ENCODE data around the gene GNPDA1.

GNPDA1 gene

GRCh38 chr5:142032747-142033631, 20.2 kb upstream of the GNPDA1 start:
- TF ChIP-seq, protein P1, sequence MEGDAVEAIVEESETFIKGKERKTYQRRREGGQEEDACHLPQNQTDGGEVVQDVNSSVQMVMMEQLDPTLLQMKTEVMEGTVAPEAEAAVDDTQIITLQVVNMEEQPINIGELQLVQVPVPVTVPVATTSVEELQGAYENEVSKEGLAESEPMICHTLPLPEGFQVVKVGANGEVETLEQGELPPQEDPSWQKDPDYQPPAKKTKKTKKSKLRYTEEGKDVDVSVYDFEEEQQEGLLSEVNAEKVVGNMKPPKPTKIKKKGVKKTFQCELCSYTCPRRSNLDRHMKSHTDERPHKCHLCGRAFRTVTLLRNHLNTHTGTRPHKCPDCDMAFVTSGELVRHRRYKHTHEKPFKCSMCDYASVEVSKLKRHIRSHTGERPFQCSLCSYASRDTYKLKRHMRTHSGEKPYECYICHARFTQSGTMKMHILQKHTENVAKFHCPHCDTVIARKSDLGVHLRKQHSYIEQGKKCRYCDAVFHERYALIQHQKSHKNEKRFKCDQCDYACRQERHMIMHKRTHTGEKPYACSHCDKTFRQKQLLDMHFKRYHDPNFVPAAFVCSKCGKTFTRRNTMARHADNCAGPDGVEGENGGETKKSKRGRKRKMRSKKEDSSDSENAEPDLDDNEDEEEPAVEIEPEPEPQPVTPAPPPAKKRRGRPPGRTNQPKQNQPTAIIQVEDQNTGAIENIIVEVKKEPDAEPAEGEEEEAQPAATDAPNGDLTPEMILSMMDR (IDR thresholded peaks at IDR 0.05; ENCODE audit: control extremely low read depth, extremely low read depth, low read depth, missing control alignments): no peak
- ChIA-PET POLR2A (interaction anchor here (0.6 kb wide), 1 partner anchor 930 kb away, joined by 4 read pairs; no protein-coding TSS in a partner anchor), CTCF (interaction anchor here (1.1 to 1.7 kb wide), 2 partner anchors 24 to 64 kb away, joined by 3 read pairs; partner anchors contain the start of gene RNF14)
- DNase-seq (ENCODE audit: extremely low spot score): no peak

DNA sequence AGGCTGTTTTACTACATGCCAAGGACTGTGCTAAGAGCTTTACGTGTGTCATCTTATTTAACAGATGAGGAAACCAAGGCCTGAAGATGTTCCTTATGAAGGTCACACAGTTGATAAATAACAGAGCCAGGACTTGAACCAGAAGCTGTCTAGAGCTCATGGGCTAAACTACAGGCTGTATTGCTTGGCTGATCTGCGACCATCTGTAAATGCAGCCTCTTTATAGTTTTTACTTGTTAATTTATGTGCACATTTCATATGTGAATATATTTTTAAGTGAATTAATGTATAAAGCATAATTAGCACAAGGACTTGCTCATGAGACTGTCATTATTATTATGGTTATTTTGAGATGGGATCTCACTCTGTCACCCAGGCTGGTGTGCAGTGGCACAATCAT, 19.3 kb upstream of the GNPDA1 start:
- ChIA-PET CTCF (interaction anchor here (1.1 to 1.7 kb wide), 2 partner anchors 25 to 64 kb away, joined by 3 read pairs; partner anchors contain the start of gene RNF14), POLR2A (interaction anchor here (0.6 kb wide), 1 partner anchor 931 kb away, joined by 4 read pairs; no protein-coding TSS in a partner anchor)
- TF ChIP-seq, protein P1 (IDR thresholded peaks at IDR 0.05; ENCODE audit: control extremely low read depth, extremely low read depth, low read depth, missing control alignments): no peak
- no peak for DNase-seq (ENCODE audit: extremely low spot score)

GRCh38 chr5:142025637-142026036, 12.8 kb upstream of the GNPDA1 start:
- TF ChIP-seq, protein P1 (IDR thresholded peaks at IDR 0.05; ENCODE audit: control extremely low read depth, extremely low read depth, low read depth, missing control alignments): no peak
- POLR2A ChIA-PET: no interaction called here

GRCh38 chr5:142024771-142025304, 12.0 kb upstream of the GNPDA1 start:
- POLR2A ChIA-PET: no interaction called here
- DNase-seq (ENCODE audit: extremely low spot score): peak; percentile 86
- TF ChIP-seq, protein P1 (IDR thresholded peaks at IDR 0.05; ENCODE audit: control extremely low read depth, extremely low read depth, low read depth, missing control alignments): no peak
- CTCF ChIA-PET: interaction anchor here (1.1 to 1.8 kb wide), 5 partner anchors 10 to 118 kb away, joined by 3 to 5 read pairs (median 3); partner anchors contain the start of gene RNF14

More at GRCh38 chr5:142025637-142026036, 12.8 kb upstream of the GNPDA1 start:
- CTCF ChIA-PET: interaction anchor here (1.2 kb wide), 2 partner anchors 14 to 117 kb away, joined by 3 read pairs; no protein-coding TSS in a partner anchor
- DNase-seq (ENCODE audit: extremely low spot score): no peak

GRCh38 chr5:142023836-142024235, 11.0 kb upstream of the GNPDA1 start:
- no peak for DNase-seq (ENCODE audit: extremely low spot score)
- TF ChIP-seq, protein P1 (IDR thresholded peaks at IDR 0.05; ENCODE audit: control extremely low read depth, extremely low read depth, low read depth, missing control alignments): no peak
- CTCF ChIA-PET: interaction anchor here (1.2 to 1.8 kb wide), 2 partner anchors 9 to 55 kb away, joined by 3 to 5 read pairs; partner anchors contain the start of gene RNF14
- POLR2A ChIA-PET: no interaction called here

DNA sequence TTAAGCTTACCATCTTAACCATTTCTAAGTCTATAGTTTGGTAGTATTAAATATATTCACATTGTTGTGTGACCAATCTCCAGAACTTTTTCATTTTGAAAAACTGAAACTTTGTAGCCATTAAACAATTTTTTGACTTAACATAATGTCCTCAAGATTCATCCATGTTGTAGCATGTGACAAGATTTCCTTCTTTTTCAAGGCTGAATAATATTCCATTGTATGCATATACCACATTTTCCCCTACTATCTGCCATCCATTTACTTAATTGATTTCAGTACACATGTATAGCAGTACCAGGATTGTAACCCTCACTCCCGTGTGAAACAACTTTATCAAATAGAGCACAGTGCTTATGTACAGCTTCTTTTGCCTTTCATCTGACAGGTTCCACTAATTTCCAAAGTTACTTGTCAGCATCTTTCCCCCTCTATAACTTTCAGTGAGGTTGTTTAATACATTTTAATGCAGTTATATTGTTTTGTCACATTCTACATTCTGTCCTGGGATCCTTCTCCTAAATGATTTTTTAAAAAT, 7.4 kb upstream of the GNPDA1 start:
- ChIA-PET POLR2A (interaction anchor here (0.6 kb wide), 1 partner anchor 1605 kb away, joined by 4 read pairs; no protein-coding TSS in a partner anchor), CTCF (no interaction called here)
- DNase-seq (ENCODE audit: extremely low spot score): no peak
- TF ChIP-seq, protein P1 (IDR thresholded peaks at IDR 0.05; ENCODE audit: control extremely low read depth, extremely low read depth, low read depth, missing control alignments): no peak

Measured in GM10248 (cell line).